ENCODE measurements around the gene GREB1.

Gene GREB1

DNA sequence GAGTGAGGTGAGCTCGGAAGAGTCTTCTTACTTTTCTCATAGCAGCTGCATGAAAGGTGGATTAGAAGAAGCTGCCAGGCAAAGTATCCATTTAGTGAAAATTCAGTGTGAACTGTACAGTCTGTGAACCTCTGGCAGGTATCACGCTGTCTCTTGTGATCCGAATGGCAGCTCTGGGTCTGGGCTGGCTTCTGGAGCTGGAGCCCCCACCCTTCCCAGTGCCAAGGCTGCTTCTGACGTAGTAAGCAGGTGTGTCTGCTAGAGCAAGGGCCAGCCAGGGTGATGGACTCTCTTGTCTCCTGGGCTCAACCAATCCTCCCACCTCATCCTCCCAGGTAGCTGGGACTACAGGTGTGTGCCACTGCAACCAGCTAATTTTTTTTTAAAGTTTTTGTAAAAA lies 150.1 kb downstream of the GREB1 start:
- no peak for DNase-seq (ENCODE audit: low spot score)

DNA sequence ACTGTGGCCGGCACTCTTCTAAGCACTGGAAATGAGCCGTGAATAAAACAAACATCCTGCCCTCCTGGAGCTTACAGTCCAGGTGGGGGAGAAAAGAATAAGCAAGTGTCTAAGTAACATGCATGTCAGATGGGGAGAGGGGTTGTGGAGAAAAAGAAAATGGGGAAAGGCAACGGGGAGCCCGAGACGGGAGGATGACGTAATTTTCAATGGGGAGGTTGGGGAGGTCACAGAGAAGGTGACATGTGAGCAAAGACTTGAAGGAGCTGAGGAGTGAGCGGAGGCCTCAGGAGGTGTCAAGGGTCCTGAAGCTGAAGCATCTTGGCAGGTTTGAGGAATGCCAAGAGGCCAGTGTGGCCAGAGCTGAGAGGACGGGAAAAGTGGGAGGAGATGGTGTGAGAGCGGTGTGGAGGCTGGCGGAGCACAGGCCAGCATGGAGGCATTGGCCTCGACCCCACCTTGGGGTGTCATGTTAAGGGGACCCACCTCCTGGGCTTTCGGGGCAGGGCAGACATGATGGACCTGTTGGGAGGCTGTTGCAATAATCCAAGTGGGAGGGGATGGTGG lies 151.1 kb downstream of the GREB1 start:
- DNase-seq (ENCODE audit: low spot score) = no peak

DNA sequence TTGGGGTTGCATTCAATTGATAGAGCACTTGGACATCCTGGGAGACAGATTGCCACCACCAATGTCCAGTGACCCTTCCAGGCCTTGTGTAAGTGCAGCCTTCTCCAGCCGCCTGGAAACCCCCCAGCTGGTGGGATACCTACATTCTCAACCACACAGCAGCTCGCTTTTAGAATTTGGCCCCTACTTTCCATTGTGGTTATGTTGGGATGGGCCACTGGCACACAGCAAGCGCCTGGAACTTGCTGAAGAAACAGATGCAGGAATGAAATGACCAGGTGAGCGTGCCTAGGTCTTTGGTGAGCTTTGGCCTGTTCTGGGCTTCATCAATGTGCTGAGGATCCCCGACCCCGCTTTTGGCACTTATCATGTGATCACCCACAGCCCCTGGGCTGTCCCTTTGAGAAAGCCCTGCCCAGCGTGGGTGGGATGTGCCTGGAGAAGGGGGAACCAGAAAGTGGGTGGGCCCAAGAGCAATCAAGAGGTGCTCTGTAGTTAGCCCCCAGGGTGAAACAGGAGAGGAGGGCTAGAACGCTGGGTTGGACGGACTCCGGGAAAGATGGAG lies 152.1 kb downstream of the GREB1 start:
- DNase-seq (ENCODE audit: low spot score) = no peak

DNA sequence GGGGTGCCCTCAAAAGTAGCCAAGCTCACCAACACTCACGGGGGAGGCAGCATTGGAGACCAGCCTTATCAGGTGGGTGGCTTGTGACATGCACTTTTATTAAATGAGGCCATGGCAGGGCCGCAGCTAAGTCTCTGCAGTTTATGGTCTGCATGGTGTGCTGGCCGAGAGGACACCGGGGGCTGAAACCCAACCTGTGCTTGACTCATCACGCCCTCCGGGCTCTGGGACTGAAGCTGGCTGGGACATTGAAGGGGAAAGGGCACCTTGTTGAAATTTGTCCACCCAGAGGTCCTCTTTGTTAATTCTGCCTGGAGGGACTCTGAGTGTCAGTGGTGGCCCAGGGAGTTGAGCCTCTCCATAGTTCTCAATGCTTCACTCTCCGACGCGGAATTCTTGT lies 153.9 kb downstream of the GREB1 start:
- DNase-seq (ENCODE audit: low spot score) = no peak

DNA sequence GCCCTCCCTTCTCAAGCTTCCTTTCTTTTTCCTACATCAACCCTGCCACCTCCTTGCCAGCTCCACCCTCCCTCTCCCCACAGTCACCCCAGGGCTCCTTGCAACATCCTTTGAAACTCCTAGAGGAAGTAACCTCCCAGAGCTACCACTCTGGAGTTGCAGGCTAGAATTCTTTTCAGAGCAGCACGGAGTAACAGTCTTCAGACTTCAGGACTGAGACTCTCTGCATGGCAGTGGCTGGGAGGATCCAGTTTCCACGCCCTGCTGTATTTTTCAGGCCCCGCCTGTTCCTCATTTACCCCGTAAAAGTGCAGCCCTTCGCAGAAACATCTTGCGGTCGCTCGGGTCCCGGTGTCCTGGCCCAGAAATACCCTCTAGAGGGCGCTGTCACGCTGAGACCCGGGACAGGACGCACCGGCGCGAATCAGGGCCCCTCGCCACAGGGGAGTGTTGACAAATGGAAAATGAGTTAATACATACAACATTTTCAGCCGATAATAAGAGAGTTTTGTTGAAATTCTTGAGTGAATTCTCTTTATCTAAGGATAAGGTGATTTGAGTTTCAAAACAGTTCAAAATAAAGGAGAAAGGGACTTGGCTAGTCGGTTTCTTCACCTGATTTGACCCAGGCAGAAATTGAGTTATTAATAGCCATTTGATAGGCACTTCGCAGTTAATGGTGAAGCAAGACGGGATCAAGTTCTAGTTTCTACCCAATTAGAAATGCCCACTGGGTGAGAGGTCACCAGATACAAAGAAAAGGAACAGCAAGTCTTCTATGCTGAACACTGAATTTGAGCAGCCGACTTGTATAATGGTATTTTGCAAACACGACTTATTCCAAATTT lies 154.6 kb downstream of the GREB1 start:
- peak; percentile 79 for DNase-seq (ENCODE audit: low spot score)

DNA sequence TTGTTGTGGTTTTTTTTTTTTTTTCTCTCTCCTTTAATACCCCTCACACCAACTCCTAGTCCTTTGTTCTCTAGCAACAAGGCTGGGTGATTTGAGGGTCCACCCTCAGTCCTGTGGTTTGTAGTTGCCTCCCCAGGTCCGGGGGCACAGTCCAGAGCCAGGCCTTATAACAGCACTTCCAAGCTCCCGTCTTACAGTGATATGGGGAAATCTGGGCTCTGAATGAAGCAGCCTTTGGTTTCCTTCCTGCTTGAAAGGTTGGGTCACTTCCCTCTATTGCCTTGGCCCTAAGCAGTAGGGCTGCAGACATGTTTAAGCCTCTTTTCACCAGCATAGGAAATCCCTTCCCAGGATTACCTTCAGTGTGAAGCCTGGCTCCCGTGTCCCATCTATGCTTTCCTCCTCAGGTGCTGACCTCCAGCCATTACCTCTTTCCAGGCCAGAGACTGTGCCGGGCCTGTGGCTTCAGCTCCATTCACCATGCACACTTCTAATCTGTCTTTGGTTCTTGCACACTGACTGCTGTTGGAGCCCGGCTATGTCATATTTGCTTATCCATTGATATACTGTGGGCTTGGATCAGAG lies 157.3 kb downstream of the GREB1 start:
- DNase-seq (ENCODE audit: low spot score) = no peak

All from left forelimb (tissue), 1 donor.